Neural cell (in vitro differentiated cells): ENCODE data around the gene GNAI2. TPM values are rescaled to one million over a fixed set of nuclear protein-coding genes. Genes with fewer than 3 reads are reported as not detected.
A peak's percentile ranks its signal among the peaks of the same experiment; 100 is the strongest.

ENCODE experiments used
- H2AFZ ChIP-seq: fragments of 200-600, 300-800 bp; sonication (generic), shearing (Covaris generic); 2 replicates; pipeline ENCODE4 v1.6.0; 2014; ENCODE audit warnings: low read depth, mild to moderate bottlenecking, antibody characterized with exemption, low read length, moderate library complexity
- H3F3A ChIP-seq: fragments of 200-600 bp; shearing (Covaris generic); 2 replicates; pipeline ENCODE4 v1.6.1; 2016; ENCODE audit warnings: mild to moderate bottlenecking, moderate library complexity, mixed read lengths, antibody characterized with exemption, low read length; ENCODE audit not compliant: insufficient read depth, poor library complexity, severe bottlenecking
- H3K27ac ChIP-seq: fragments of 200-600, 300-800 bp; sonication (generic), shearing (Covaris generic); 2 replicates; pipeline ENCODE4 v1.5.1; 2014; ENCODE audit warnings: mild to moderate bottlenecking, low read length, moderate library complexity
- H3K27me3 ChIP-seq: fragments of 300-800, 200-600 bp; sonication (generic), shearing (Covaris generic); 2 replicates; pipeline ENCODE4 v1.6.0; 2014; ENCODE audit warnings: mild to moderate bottlenecking, low read depth, low read length, moderate library complexity; ENCODE audit not compliant: insufficient read depth
- H3K36me3 ChIP-seq: fragments of 300-800, 200-600 bp; sonication (generic), shearing (Covaris generic); 2 replicates; pipeline ENCODE4 v1.5.1; 2014; ENCODE audit warnings: mild to moderate bottlenecking, antibody characterized with exemption, low read length, moderate library complexity; ENCODE audit not compliant: insufficient read depth
- H3K4me2 ChIP-seq: fragments of 300-800, 200-600 bp; sonication (generic), shearing (Covaris generic); 2 replicates; pipeline ENCODE4 v1.6.0; 2014; ENCODE audit warnings: mild to moderate bottlenecking, low read length
- H3K4me3 ChIP-seq: fragments of 300-800, 200-600 bp; sonication (generic), shearing (Covaris generic); 2 replicates; pipeline ENCODE4 v1.5.1; 2014; ENCODE audit warnings: mild to moderate bottlenecking, low read length, moderate library complexity
- H3K79me2 ChIP-seq: fragments of 200-600 bp; shearing (Covaris generic); replicated peaks from 2 replicates; pipeline ENCODE4 v1.6.0; 2014; ENCODE audit warnings: mild to moderate bottlenecking, low read length, moderate library complexity; ENCODE audit not compliant: insufficient read depth
- H3K9ac ChIP-seq: fragments of 300-800, 200-600 bp; sonication (generic), shearing (Covaris generic); 2 replicates; pipeline ENCODE4 v1.6.1; 2016; ENCODE audit warnings: mild to moderate bottlenecking, low read length, mixed read lengths
- H3K9me2 ChIP-seq: fragments of 200-600 bp; shearing (Covaris generic); 2 replicates; pipeline ENCODE4 v1.6.1; 2016; ENCODE audit warnings: mild to moderate bottlenecking, low read length, mixed read lengths; ENCODE audit not compliant: insufficient read depth
- H3K9me3 ChIP-seq: fragments of 200-600, 300-800 bp; sonication (generic), shearing (Covaris generic); 2 replicates; pipeline ENCODE4 v1.6.1; 2016; ENCODE audit warnings: mild to moderate bottlenecking, mixed run types, low read length, moderate library complexity, mixed read lengths
- H4K20me1 ChIP-seq: fragments of 200-600 bp; shearing (Covaris generic); 2 replicates; pipeline ENCODE4 v1.6.1; 2016; ENCODE audit warnings: mild to moderate bottlenecking, mixed run types; ENCODE audit not compliant: insufficient read depth
- CTCF ChIP-seq: fragments of 450-650 bp; IDR thresholded peaks from 2 replicates; pipeline ENCODE4 v1.5.1; 2014; ENCODE audit warnings: antibody characterized with exemption, mild to moderate bottlenecking, moderate library complexity; ENCODE audit not compliant: poor library complexity, severe bottlenecking
- EP300 ChIP-seq: fragments of 450-650 bp; conservative IDR thresholded peaks from 2 replicates; pipeline ENCODE4 v1.6.1; 2014; ENCODE audit warnings: antibody characterized with exemption, mild to moderate bottlenecking, moderate library complexity; ENCODE audit not compliant: poor library complexity, severe bottlenecking
- EZH2 ChIP-seq: fragments of 200-600, 300-800 bp; shearing (Covaris generic), sonication (generic); IDR thresholded peaks from 2 replicates; pipeline ENCODE4 v1.6.1; 2014; ENCODE audit warnings: antibody characterized with exemption, low read length, borderline replicate concordance, mild to moderate bottlenecking; ENCODE audit not compliant: insufficient read depth, poor library complexity, severe bottlenecking
- MXI1 ChIP-seq: fragments of 450-650 bp; conservative IDR thresholded peaks from 2 replicates; pipeline ENCODE4 v1.6.1; 2014; ENCODE audit warnings: antibody characterized with exemption, mild to moderate bottlenecking; ENCODE audit not compliant: poor library complexity, severe bottlenecking
- POLR2AphosphoS5 ChIP-seq: IDR thresholded peaks from 2 replicates; pipeline ENCODE4 v1.6.1; 2012
- RAD21 ChIP-seq: fragments of 450-650 bp; conservative IDR thresholded peaks from 2 replicates; pipeline ENCODE4 v1.6.1; 2014; ENCODE audit warnings: antibody characterized with exemption, mild to moderate bottlenecking, moderate library complexity
- REST ChIP-seq: IDR thresholded peaks from 2 replicates; pipeline ENCODE4 v1.6.1; 2012; ENCODE audit warnings: borderline replicate concordance
- SMC3 ChIP-seq: fragments of 450-650 bp; conservative IDR thresholded peaks from 2 replicates; pipeline ENCODE4 v1.6.1; 2014; ENCODE audit warnings: antibody characterized with exemption, mild to moderate bottlenecking, moderate library complexity; ENCODE audit not compliant: poor library complexity
- TAF1 ChIP-seq: IDR thresholded peaks from 2 replicates; pipeline ENCODE4 v1.6.1; 2012; ENCODE audit warnings: low read depth
- polyA plus RNA-seq: library from polyadenylated mRNA; depleted of rRNA; stranded (reverse); fragments of >200 nt; gene quantifications from 2 replicates; pipeline ENCODE4 v1.2.3, GENCODE V29; 2014

The GNAI2 gene
- polyA plus RNA-seq, 1 donor from 2014 or later, result 101 TPM

- peak overlapping the region; percentile 47 for H3K9ac ChIP-seq
- peaks cover 23% of the 10 kb centered on the region for H3K27me3 ChIP-seq
- no peaks in the 10 kb centered on the region for H3K9me3 ChIP-seq
- no peak overlapping the region for H2AFZ ChIP-seq
- H3K36me3 ChIP-seq, result no peaks in the 10 kb centered on the region
- H3K9me2 ChIP-seq, result no peaks in the 10 kb centered on the region
- H3K79me2 ChIP-seq, result no peaks in the 10 kb centered on the region
- TF ChIP-seq SMC3, result peak; percentile 98
- no peak for TF ChIP-seq POLR2AphosphoS5
- peak; percentile 51 for TF ChIP-seq MXI1
- TF ChIP-seq CTCF, result peak; percentile 99
- TF ChIP-seq EP300, result peak; percentile 13
- no peak for TF ChIP-seq TAF1
- no peak for TF ChIP-seq EZH2
- TF ChIP-seq REST, result no peak
- TF ChIP-seq RAD21, result peak; percentile 99
- no peak overlapping the region for H3K27ac ChIP-seq
- peak overlapping the region; percentile 43 for H3K4me3 ChIP-seq
- no peaks in the 10 kb centered on the region for H3F3A ChIP-seq
- peak overlapping the region; percentile 48 for H3K4me2 ChIP-seq
- H4K20me1 ChIP-seq, result no peaks in the 10 kb centered on the region
Observed at GRCh38 chr3:50272911-50273688, 37.1 kb downstream of the GNAI2 start.

GRCh38 chr3:50273689-50274065, 37.7 kb downstream of the GNAI2 start:
- no peak overlapping the region for H2AFZ ChIP-seq
- no peak overlapping the region for H3K9ac ChIP-seq
- TF ChIP-seq CTCF, result no peak
- no peak for TF ChIP-seq EZH2
- TF ChIP-seq SMC3, result no peak
- no peak for TF ChIP-seq TAF1
- no peak for TF ChIP-seq EP300
- TF ChIP-seq REST, result no peak
- TF ChIP-seq RAD21, result no peak
- no peak for TF ChIP-seq POLR2AphosphoS5
- no peak for TF ChIP-seq MXI1
- peaks cover 23% of the 10 kb centered on the region for H3K27me3 ChIP-seq
- H4K20me1 ChIP-seq, result no peaks in the 10 kb centered on the region
- H3K36me3 ChIP-seq, result no peaks in the 10 kb centered on the region
- no peaks in the 10 kb centered on the region for H3K79me2 ChIP-seq
- H3K4me3 ChIP-seq, result no peak overlapping the region
- H3K27ac ChIP-seq, result no peak overlapping the region
- no peaks in the 10 kb centered on the region for H3K9me2 ChIP-seq
- H3K9me3 ChIP-seq, result no peaks in the 10 kb centered on the region
- no peak overlapping the region for H3K4me2 ChIP-seq
- no peaks in the 10 kb centered on the region for H3F3A ChIP-seq
